Bronchial epithelial cell (primary cell): Measurements from ENCODE around the gene DMD. TPM values are rescaled to one million over a fixed set of nuclear protein-coding genes. Genes with fewer than 3 reads are reported as not detected.
"Not testable (repeated sequence)": the region's sequence is repeated elsewhere in the genome, so short reads cannot be mapped to it uniquely, and the experiment has no call there.

Source experiments
- DNase-seq: peaks from one replicate; pipeline ENCODE4 v3.0.0-alpha.2; 2010; ENCODE audit warnings: low read depth
- FAIRE-seq: peaks from 2 replicates; lab custom pipeline; 2011; peaks lifted over from hg19 to GRCh38; lab: Jason Lieb, UNC
- H3K27me3 ChIP-seq: 2 replicates; pipeline ENCODE4 v1.5.1; 2011; ENCODE audit warnings: low read length; ENCODE audit not compliant: control insufficient read depth, insufficient read depth
- H3K36me3 ChIP-seq: 2 replicates; pipeline ENCODE4 v1.5.1; 2011; ENCODE audit warnings: low read length; ENCODE audit not compliant: control insufficient read depth, insufficient read depth
- H3K4me3 ChIP-seq: 2 replicates; pipeline ENCODE4 v1.5.1; 2011; ENCODE audit warnings: mild to moderate bottlenecking, low read depth, low read length, control low read depth
- total RNA-seq: library from RNA; depleted of rRNA; stranded (reverse); fragments of >200 nt; gene quantifications from 2 replicates; pipeline ENCODE4 v1.2.1, GENCODE V29; 2014
- TF ChIP-seq, protein P1 (sequence below): IDR thresholded peaks from 2 replicates; pipeline ENCODE4 v1.5.1; 2011; ENCODE audit warnings: mild to moderate bottlenecking, moderate library complexity, low read length, control low read depth, inconsistent platforms; ENCODE audit not compliant: insufficient read depth, severe bottlenecking

The DMD gene
- total RNA-seq, 1 donor from 2014 or later: 4.5 TPM

DNA sequence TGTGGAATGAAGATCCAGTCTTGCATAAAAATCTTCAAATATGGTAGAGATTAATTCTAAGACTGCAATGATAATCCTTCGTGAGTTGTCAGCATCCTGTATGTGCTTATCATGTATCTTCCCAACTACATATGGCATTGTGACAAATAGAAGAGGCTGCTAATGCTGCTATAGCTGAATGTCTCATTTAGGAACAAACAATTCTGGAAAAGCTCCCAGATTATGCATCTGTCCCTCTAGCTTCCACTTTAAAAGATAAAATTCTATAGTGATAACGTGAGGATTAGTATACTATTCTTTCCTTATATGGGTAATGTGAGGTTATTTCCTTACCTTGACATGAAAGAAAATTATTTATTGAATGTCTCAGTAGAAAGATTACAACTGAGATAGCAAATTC, 930.9 kb downstream of the DMD start:
- FAIRE-seq (no peak), DNase-seq (no peak)
- Histone ChIP-seq H3K4me3 (no peak overlapping the region), H3K27me3 (no peaks in the 10 kb centered on the region), H3K36me3 (no peaks in the 10 kb centered on the region)
- TF ChIP-seq, protein P1, sequence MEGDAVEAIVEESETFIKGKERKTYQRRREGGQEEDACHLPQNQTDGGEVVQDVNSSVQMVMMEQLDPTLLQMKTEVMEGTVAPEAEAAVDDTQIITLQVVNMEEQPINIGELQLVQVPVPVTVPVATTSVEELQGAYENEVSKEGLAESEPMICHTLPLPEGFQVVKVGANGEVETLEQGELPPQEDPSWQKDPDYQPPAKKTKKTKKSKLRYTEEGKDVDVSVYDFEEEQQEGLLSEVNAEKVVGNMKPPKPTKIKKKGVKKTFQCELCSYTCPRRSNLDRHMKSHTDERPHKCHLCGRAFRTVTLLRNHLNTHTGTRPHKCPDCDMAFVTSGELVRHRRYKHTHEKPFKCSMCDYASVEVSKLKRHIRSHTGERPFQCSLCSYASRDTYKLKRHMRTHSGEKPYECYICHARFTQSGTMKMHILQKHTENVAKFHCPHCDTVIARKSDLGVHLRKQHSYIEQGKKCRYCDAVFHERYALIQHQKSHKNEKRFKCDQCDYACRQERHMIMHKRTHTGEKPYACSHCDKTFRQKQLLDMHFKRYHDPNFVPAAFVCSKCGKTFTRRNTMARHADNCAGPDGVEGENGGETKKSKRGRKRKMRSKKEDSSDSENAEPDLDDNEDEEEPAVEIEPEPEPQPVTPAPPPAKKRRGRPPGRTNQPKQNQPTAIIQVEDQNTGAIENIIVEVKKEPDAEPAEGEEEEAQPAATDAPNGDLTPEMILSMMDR: no peak

- no peak for FAIRE-seq
- H3K27me3 ChIP-seq: no peaks in the 10 kb centered on the region
- DNase-seq: no peak
- H3K4me3 ChIP-seq: no peak overlapping the region
- TF ChIP-seq, protein P1: no peak
- no peaks in the 10 kb centered on the region for H3K36me3 ChIP-seq
These were observed 935.2 kb downstream of the DMD start for GRCh38 chrX:32276153-32276552.

GRCh38 chrX:32269866-32270265, 941.5 kb downstream of the DMD start:
- Histone ChIP-seq H3K27me3 (no peaks in the 10 kb centered on the region), H3K36me3 (no peaks in the 10 kb centered on the region), H3K4me3 (no peak overlapping the region)
- TF ChIP-seq, protein P1: no peak
- no peak for FAIRE-seq
- no peak for DNase-seq

- FAIRE-seq (no peak), DNase-seq (no peak)
- TF ChIP-seq, protein P1: no peak
- H3K36me3 ChIP-seq: no peaks in the 10 kb centered on the region
- H3K4me3 ChIP-seq: no peak overlapping the region
- H3K27me3 ChIP-seq: no peaks in the 10 kb centered on the region
These were observed 943.1 kb downstream of the DMD start for GRCh38 chrX:32268207-32268606.

GRCh38 chrX:32267796-32268195, 943.6 kb downstream of the DMD start:
- H3K4me3 ChIP-seq: no peak overlapping the region
- H3K36me3 ChIP-seq: no peaks in the 10 kb centered on the region
- FAIRE-seq (no peak), DNase-seq (no peak)
- no peaks in the 10 kb centered on the region for H3K27me3 ChIP-seq
- TF ChIP-seq, protein P1: no peak

GRCh38 chrX:32246675-32247074, 964.7 kb downstream of the DMD start:
- not testable (repeated sequence) for H3K36me3 ChIP-seq, H3K27me3 ChIP-seq, FAIRE-seq, H3K4me3 ChIP-seq
- TF ChIP-seq, protein P1: peak; percentile 37
- DNase-seq: peak; percentile 33
